ENCODE data around the gene TMEM154.
A peak's percentile ranks its signal among the peaks of the same experiment; 100 is the strongest.

TMEM154 gene

GRCh38 chr4:152679414-152680281 lies at the start of gene TMEM154:
TMEM154 (minus strand) TSS chr4:152679997; CDS start chr4:152679933, 64 bp downstream.
- peak; percentile 4 for DNase-seq (ENCODE audit: low read depth, low spot score)

- DNase-seq (ENCODE audit: low read depth, low spot score) = no peak
Observed at GRCh38 chr4:152729466-152729865, 49.7 kb upstream of the TMEM154 start.

- DNase-seq (ENCODE audit: low read depth, low spot score) = no peak
Observed at GRCh38 chr4:152728343-152728742, 48.5 kb upstream of the TMEM154 start.

GRCh38 chr4:152727784-152728183 lies 48.0 kb upstream of the TMEM154 start:
- DNase-seq (ENCODE audit: low read depth, low spot score) = no peak

- DNase-seq (ENCODE audit: low read depth, low spot score) = no peak
Observed at GRCh38 chr4:152724494-152724893, 44.7 kb upstream of the TMEM154 start.

GRCh38 chr4:152723236-152723635 lies 43.4 kb upstream of the TMEM154 start:
- DNase-seq (ENCODE audit: low read depth, low spot score) = no peak

GRCh38 chr4:152719801-152720556 lies 40.2 kb upstream of the TMEM154 start:
- DNase-seq (ENCODE audit: low read depth, low spot score) = no peak

GRCh38 chr4:152719291-152719690 lies 39.5 kb upstream of the TMEM154 start:
- no peak for DNase-seq (ENCODE audit: low read depth, low spot score)

- DNase-seq (ENCODE audit: low read depth, low spot score) = no peak
Observed at GRCh38 chr4:152715076-152715475, 35.3 kb upstream of the TMEM154 start.

- DNase-seq (ENCODE audit: low read depth, low spot score) = no peak
Observed at GRCh38 chr4:152713951-152714705, 34.3 kb upstream of the TMEM154 start.

GRCh38 chr4:152709675-152710438 lies 30.1 kb upstream of the TMEM154 start:
- DNase-seq (ENCODE audit: low read depth, low spot score) = no peak

- DNase-seq (ENCODE audit: low read depth, low spot score) = no peak
Observed at GRCh38 chr4:152708796-152709195, 29.0 kb upstream of the TMEM154 start.

GRCh38 chr4:152708361-152708760 lies 28.6 kb upstream of the TMEM154 start:
- DNase-seq (ENCODE audit: low read depth, low spot score) = no peak

- DNase-seq (ENCODE audit: low read depth, low spot score) = no peak
Observed at GRCh38 chr4:152707632-152708031, 27.8 kb upstream of the TMEM154 start.

- DNase-seq (ENCODE audit: low read depth, low spot score) = no peak
Observed at GRCh38 chr4:152705903-152706302, 26.1 kb upstream of the TMEM154 start.

- DNase-seq (ENCODE audit: low read depth, low spot score) = no peak
Observed at GRCh38 chr4:152704788-152705187, 25.0 kb upstream of the TMEM154 start.

- no peak for DNase-seq (ENCODE audit: low read depth, low spot score)
Observed at GRCh38 chr4:152700151-152700550, 20.4 kb upstream of the TMEM154 start.

- DNase-seq (ENCODE audit: low read depth, low spot score) = no peak
Observed at GRCh38 chr4:152699313-152699712, 19.5 kb upstream of the TMEM154 start.

- DNase-seq (ENCODE audit: low read depth, low spot score) = no peak
Observed at GRCh38 chr4:152698089-152698499, 18.3 kb upstream of the TMEM154 start.

- no peak for DNase-seq (ENCODE audit: low read depth, low spot score)
Observed at GRCh38 chr4:152697284-152698088, 17.7 kb upstream of the TMEM154 start.

Data from activated naive CD8-positive, alpha-beta T cell treated with anti-CD3 and anti-CD28 coated beads, Interleukin-2, amount 50 U/mL, for 16 hours (primary cell).